ENCODE data around the gene TTLL7.

The TTLL7 gene

DNA sequence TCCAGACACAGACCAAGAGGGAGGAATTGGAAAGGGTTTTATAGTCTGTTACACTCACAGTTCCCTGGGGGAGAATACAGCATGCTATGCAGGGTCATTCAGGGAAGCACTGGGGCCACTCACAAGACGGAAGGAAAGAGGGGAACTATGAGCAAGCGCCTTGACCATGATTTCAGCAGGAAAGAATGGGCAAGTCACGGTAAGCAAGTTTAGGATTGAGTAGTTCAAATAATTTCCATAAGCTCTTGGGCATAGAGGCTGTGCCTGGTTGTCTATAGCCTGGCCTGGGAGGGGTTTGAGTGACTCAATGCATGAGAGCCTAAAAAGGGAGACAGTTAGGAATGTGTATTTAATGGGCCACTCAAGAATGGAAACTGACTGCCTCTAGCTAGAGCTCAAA is 176.7 kb downstream of the TTLL7 start:
- in situ Hi-C loops (cut with MboI; ENCODE audit: low pct_unique_long_range_greater_than_20kb, low sequenced_read_pairs, unreplicated experiment): no loop called here
- no peak for DNase-seq (ENCODE audit: low spot score)
- TF ChIP-seq, protein P1, sequence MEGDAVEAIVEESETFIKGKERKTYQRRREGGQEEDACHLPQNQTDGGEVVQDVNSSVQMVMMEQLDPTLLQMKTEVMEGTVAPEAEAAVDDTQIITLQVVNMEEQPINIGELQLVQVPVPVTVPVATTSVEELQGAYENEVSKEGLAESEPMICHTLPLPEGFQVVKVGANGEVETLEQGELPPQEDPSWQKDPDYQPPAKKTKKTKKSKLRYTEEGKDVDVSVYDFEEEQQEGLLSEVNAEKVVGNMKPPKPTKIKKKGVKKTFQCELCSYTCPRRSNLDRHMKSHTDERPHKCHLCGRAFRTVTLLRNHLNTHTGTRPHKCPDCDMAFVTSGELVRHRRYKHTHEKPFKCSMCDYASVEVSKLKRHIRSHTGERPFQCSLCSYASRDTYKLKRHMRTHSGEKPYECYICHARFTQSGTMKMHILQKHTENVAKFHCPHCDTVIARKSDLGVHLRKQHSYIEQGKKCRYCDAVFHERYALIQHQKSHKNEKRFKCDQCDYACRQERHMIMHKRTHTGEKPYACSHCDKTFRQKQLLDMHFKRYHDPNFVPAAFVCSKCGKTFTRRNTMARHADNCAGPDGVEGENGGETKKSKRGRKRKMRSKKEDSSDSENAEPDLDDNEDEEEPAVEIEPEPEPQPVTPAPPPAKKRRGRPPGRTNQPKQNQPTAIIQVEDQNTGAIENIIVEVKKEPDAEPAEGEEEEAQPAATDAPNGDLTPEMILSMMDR (IDR thresholded peaks at IDR 0.05; ENCODE audit: extremely low read depth, insufficient read depth, missing control alignments): no peak

DNA sequence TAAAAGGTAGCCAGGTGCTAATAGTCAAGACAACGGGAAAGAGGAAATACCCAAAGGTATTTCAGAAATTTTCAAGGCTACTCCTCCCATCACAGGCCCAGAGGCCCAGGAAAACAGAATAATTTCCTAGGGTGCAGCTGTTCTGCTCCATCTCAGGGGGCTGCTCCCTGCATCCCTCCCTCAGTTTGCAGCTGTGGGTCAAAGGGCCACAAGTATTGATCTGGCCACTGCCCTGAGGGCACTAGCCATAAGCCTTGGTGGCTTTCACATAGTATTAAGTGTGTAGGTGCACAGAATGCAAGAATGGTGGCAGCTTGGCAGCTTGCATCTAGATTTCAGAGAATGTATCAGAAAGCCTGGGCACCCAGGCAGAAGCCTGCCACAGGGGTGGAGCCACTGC is 179.5 kb downstream of the TTLL7 start:
- DNase-seq (ENCODE audit: low spot score): no peak
- TF ChIP-seq, protein P1 (IDR thresholded peaks at IDR 0.05; ENCODE audit: extremely low read depth, insufficient read depth, missing control alignments): no peak
- in situ Hi-C loops (cut with MboI; ENCODE audit: low pct_unique_long_range_greater_than_20kb, low sequenced_read_pairs, unreplicated experiment): no loop called here

DNA sequence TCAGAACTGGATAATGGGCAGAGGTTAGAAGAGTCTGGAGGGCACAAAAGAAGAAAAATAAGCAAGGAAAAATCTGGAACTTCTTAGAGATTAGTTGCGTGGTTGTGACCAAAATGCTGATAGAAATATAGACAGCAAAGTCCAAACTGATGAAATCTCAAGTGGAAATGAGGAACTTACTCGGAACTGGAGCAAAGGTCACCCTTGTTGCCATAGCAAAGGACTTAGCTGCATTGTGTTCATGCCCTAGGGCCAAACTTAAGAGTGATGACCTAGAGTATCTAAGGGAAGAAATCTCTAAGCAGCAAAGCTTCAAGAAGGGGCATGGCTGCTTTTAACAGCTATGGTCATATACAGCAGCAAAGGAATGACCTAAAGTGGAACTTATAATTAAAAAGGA is 180.0 kb downstream of the TTLL7 start:
- TF ChIP-seq, protein P1 (IDR thresholded peaks at IDR 0.05; ENCODE audit: extremely low read depth, insufficient read depth, missing control alignments): no peak
- in situ Hi-C loops (cut with MboI; ENCODE audit: low pct_unique_long_range_greater_than_20kb, low sequenced_read_pairs, unreplicated experiment): no loop called here
- DNase-seq (ENCODE audit: low spot score): no peak

DNA sequence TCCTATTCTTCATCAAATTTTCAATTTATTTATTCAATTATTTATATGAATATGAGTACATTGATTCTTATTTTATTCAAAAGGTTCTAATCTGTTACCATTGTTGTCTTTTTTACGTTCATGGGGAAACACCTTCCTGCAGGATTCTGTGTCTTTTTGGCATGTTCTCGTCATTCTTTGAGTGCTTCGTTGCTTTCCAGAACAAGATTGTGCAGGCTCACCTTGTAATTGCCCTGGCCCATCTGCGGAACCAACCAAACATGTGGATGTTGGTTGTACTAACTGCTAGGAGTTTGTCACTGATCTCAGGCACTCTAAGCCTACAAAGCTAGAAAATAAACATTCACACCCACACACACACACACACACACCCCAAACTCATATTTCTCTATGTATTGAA is 182.1 kb downstream of the TTLL7 start:
- in situ Hi-C loops (cut with MboI; ENCODE audit: low pct_unique_long_range_greater_than_20kb, low sequenced_read_pairs, unreplicated experiment): no loop called here
- TF ChIP-seq, protein P1 (IDR thresholded peaks at IDR 0.05; ENCODE audit: extremely low read depth, insufficient read depth, missing control alignments): no peak
- no peak for DNase-seq (ENCODE audit: low spot score)

DNA sequence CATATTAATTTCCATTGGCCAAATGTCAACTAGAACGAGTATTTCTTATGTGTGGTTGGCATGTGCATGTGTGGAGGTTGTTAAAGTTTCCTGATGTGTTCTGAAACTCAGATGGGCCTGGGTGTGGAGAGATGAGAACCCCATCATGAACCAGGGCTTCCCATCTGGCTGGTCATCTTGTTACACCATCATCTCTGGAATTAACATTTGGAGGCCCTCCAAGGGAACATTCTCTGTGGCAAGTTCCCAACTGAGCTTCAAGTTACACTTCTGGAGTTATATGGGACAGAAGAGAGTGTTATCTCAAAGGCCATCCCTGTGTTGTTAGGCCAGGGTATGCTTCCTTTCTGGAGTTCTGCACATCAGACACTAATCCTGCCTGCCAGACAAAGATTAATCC is 183.6 kb downstream of the TTLL7 start:
- DNase-seq (ENCODE audit: low spot score): no peak
- TF ChIP-seq, protein P1 (IDR thresholded peaks at IDR 0.05; ENCODE audit: extremely low read depth, insufficient read depth, missing control alignments): no peak
- in situ Hi-C loops (cut with MboI; ENCODE audit: low pct_unique_long_range_greater_than_20kb, low sequenced_read_pairs, unreplicated experiment): no loop called here

Data from GM13977 (cell line).